ENCODE results near the gene PDE6D. TPM values are rescaled to one million over a fixed set of nuclear protein-coding genes. Genes with fewer than 3 reads are reported as not detected.

PDE6D gene
- total RNA-seq, 1 experiment from 2014 or later: 43.8 TPM

- Histone ChIP-seq H3K9ac (ENCODE audit: low read length) (no peak overlapping the region), H3K9me2 (replicated peaks; ENCODE audit: low read length) (no peaks in the 10 kb centered on the region), H3K27me3 (ENCODE audit: low read length) (no peaks in the 10 kb centered on the region), H3K9me3 (ENCODE audit: low read length) (no peaks in the 10 kb centered on the region), H4K20me1 (ENCODE audit: low read length) (no peaks in the 10 kb centered on the region), H3F3A (ENCODE audit: low read length, unreplicated experiment) (no peaks in the 10 kb centered on the region), H3K4me2 (ENCODE audit: low read length) (no peak overlapping the region), H3K4me3 (ENCODE audit: low read length) (no peak overlapping the region), H3K4me1 (ENCODE audit: insufficient read depth, low read length) (no peaks in the 10 kb centered on the region), H2AFZ (ENCODE audit: low read length) (no peak overlapping the region), H3K79me2 (ENCODE audit: low read length) (no peaks in the 10 kb centered on the region; the same call in 1 of the 2 replicates), H3K36me3 (ENCODE audit: low read depth, low read length) (peaks cover 56% of the 10 kb centered on the region), H3K27ac (ENCODE audit: low read length) (no peak overlapping the region)
- ATAC-seq: no peak
- no peak for TF ChIP-seq EZH2 (IDR thresholded peaks at IDR 0.05; ENCODE audit: low read length, unreplicated experiment)
- TF ChIP-seq, protein P1, sequence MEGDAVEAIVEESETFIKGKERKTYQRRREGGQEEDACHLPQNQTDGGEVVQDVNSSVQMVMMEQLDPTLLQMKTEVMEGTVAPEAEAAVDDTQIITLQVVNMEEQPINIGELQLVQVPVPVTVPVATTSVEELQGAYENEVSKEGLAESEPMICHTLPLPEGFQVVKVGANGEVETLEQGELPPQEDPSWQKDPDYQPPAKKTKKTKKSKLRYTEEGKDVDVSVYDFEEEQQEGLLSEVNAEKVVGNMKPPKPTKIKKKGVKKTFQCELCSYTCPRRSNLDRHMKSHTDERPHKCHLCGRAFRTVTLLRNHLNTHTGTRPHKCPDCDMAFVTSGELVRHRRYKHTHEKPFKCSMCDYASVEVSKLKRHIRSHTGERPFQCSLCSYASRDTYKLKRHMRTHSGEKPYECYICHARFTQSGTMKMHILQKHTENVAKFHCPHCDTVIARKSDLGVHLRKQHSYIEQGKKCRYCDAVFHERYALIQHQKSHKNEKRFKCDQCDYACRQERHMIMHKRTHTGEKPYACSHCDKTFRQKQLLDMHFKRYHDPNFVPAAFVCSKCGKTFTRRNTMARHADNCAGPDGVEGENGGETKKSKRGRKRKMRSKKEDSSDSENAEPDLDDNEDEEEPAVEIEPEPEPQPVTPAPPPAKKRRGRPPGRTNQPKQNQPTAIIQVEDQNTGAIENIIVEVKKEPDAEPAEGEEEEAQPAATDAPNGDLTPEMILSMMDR (conservative IDR thresholded peaks at IDR 0.05; ENCODE audit: low read depth, low read length): no peak
- TF ChIP-seq EZH2phosphoT487 (IDR thresholded peaks at IDR 0.05; ENCODE audit: borderline replicate concordance, low read length): no peak
- CTCF ChIA-PET: no interaction called here
- DNase-seq: no peak
- no TSS peak for BruUV-seq (replicated peaks)
- intact Hi-C loops (cut with micrococcal nuclease): no loop called here
- POLR2A ChIA-PET (ENCODE audit: unreplicated experiment): no interaction called here
These were observed 22.5 kb upstream of the PDE6D start for GRCh38 chr2:231803501-231804138.

- CTCF ChIA-PET: no interaction called here
These were observed 19.5 kb upstream of the PDE6D start for GRCh38 chr2:231800493-231801091.

More at GRCh38 chr2:231800493-231801091, 19.5 kb upstream of the PDE6D start:
- no peak overlapping the region for H3K27ac ChIP-seq (ENCODE audit: low read length)
- no peaks in the 10 kb centered on the region for H3K9me3 ChIP-seq (ENCODE audit: low read length)
- POLR2A ChIA-PET (ENCODE audit: unreplicated experiment): no interaction called here
- no TSS peak for BruUV-seq (replicated peaks)
- DNase-seq (peak; percentile 39), ATAC-seq (peak; percentile 62)
- no peak overlapping the region for H3K4me2 ChIP-seq (ENCODE audit: low read length)
- peaks cover 66% of the 10 kb centered on the region for H3K36me3 ChIP-seq (ENCODE audit: low read depth, low read length)
- no peak overlapping the region for H3K9ac ChIP-seq (ENCODE audit: low read length)
- H3K4me1 ChIP-seq (ENCODE audit: insufficient read depth, low read length): no peaks in the 10 kb centered on the region
- no peaks in the 10 kb centered on the region for H3K27me3 ChIP-seq (ENCODE audit: low read length)
- intact Hi-C loops (cut with micrococcal nuclease): no loop called here
- no peaks in the 10 kb centered on the region for H4K20me1 ChIP-seq (ENCODE audit: low read length)
- no peaks in the 10 kb centered on the region for H3K9me2 ChIP-seq (replicated peaks; ENCODE audit: low read length)
- no peak for TF ChIP-seq EZH2 (IDR thresholded peaks at IDR 0.05; ENCODE audit: low read length, unreplicated experiment)
- TF ChIP-seq, protein P1 (conservative IDR thresholded peaks at IDR 0.05; ENCODE audit: low read depth, low read length): peak; percentile 76
- no peaks in the 10 kb centered on the region; the same call in 1 of the 2 replicates for H3K79me2 ChIP-seq (ENCODE audit: low read length)
- H3K4me3 ChIP-seq (ENCODE audit: low read length): no peak overlapping the region
- H3F3A ChIP-seq (ENCODE audit: low read length, unreplicated experiment): no peaks in the 10 kb centered on the region
- H2AFZ ChIP-seq (ENCODE audit: low read length): no peak overlapping the region

All from PC-3 (cell line).